ENCODE measurements around the gene ZKSCAN3. TPM values are rescaled to one million over a fixed set of nuclear protein-coding genes. Genes with fewer than 3 reads are reported as not detected.

ZKSCAN3 gene
- total and polyA plus RNA-seq, 2 of the 8 experiments (the other 6 are each of a cell fraction or from before 2014, with no cell fraction given), result 2.7 to 9.8 TPM

DNA sequence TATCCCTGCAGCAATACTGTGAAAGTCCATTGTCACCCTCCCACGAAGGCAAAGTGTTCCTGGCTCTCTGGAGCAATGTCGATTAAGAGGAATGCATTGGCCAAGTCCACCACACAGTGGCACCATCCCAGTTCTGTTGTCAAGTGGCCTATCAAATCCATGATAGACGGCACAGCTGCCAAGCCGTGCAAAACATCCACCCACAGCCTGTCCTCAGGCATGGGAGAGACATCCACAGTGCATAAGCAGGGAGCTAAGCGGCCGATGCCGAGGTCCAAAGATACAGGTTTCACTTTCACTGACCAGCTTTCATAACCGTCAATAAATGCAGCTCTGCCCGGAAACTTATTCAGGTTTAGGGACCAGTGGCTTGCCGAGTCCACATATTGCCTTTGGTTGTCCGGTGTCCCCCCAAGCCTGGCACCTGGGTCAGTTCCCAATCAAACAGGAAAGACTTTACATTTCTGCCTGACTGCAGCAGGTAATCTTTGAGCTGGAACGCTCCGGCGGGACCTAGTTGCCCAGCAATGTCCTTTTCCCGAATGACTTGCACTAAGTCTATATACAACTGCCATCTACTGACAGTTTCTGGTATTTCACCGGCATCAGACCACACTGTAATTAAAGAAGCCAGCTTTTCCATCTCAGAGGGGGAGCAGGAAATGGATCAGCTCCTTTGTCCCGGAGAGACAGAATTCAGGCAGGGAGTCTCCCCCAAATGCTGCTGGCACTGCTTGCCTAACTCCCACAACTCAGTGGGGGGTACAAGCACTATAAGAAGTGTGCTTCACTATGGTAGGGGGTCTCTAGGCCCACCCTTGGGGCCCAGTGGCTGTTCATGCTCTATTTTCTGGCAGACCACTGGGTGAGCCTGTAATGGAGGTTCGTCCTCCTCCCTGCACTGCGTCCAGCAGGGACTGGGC, 6.3 kb downstream of the ZKSCAN3 start:
- peak overlapping the region; percentile 89; the same call in 1 of the 2 replicates for H3K18ac ChIP-seq (ENCODE audit: extremely low read depth, low read length)
- peak overlapping the region; percentile 18 to 49 (median 28); a peak in 6 of 8 replicates for H3K4me3 ChIP-seq (ENCODE audit: extremely low read depth in 1 of 4, insufficient read depth in 2 of 4, low read depth in 3 of 4, low read length in 4 of 4)
- H2AFZ ChIP-seq (ENCODE audit: low read length), result no peak overlapping the region
- H3K9me3 ChIP-seq (ENCODE audit: insufficient read depth in 2 of 2, low read depth in 1 of 2, low read length in 1 of 2), result peaks cover 0 to 3% of the 10 kb centered on the region in 2 experiments; a peak in 2 of 4 replicates
- CTCF ChIA-PET (ENCODE audit: partially characterized antibody), result interaction anchor here (0.6 to 4.2 kb wide), 53 partner anchors 8 to 1199 kb away, joined by 3 to 34 read pairs (median 4); partner anchors contain the start of genes PGBD1, ZKSCAN4, ZKSCAN8 and ZSCAN26
- H3K4ac ChIP-seq (replicated peaks; ENCODE audit: insufficient read length, low read depth, low read length), result peak overlapping the region; percentile 74
- peak overlapping the region; percentile 91; the same call in 1 of the 2 replicates for H2AK5ac ChIP-seq (ENCODE audit: low read depth, low read length)
- no peaks in the 10 kb centered on the region; the same call in 1 of the 2 replicates for H3K79me1 ChIP-seq (ENCODE audit: low read depth, low read length)
- H2BK5ac ChIP-seq (ENCODE audit: low read depth, low read length), result peak overlapping the region; percentile 26; the same call in 1 of the 2 replicates
- peak overlapping the region; percentile 75 for H4K91ac ChIP-seq (replicated peaks; ENCODE audit: insufficient read length, low read length)
- H3K36me3 ChIP-seq (ENCODE audit: control insufficient read depth in 2 of 4, insufficient read depth in 4 of 4, low read length in 3 of 4), result no peaks in the 10 kb centered on the region
- peak overlapping the region in 3 of 4 experiments; percentile 4 to 23 (median 20); a peak in 3 of 7 replicates for H3K9ac ChIP-seq (replicated peaks in 1 of 4; ENCODE audit: extremely low read depth in 1 of 4, low read depth in 3 of 4, low read length in 3 of 4)
- FAIRE-seq (peak; percentile 88), DNase-seq (ENCODE audit: low read depth in 1 of 2, low spot score in 2 of 2) (peak; percentile 62 to 76)
- H3K23ac ChIP-seq (ENCODE audit: insufficient read length), result no peak overlapping the region
- peak overlapping the region; percentile 6; the same call in 1 of the 2 replicates for H2BK12ac ChIP-seq (ENCODE audit: low read depth, low read length)
- 0 out of 2 replicates have a peak overlapping the region, but pooled peaks have one; percentile 66 for H2BK20ac ChIP-seq (ENCODE audit: low read length)
- 0 out of 2 replicates have a peak, but pooled peaks cover 3% of the 10 kb centered on the region for H3K23me2 ChIP-seq (ENCODE audit: low read depth, low read length)
- H3K4me2 ChIP-seq (ENCODE audit: insufficient read depth in 1 of 2, low read depth in 2 of 2, low read length in 2 of 2), result peak overlapping the region; percentile 62 to 64
- no peak overlapping the region for H4K5ac ChIP-seq (ENCODE audit: insufficient read length, low read depth, low read length)
- peak overlapping the region; percentile 52 for H2BK120ac ChIP-seq (replicated peaks; ENCODE audit: low read depth, low read length)
- H2BK15ac ChIP-seq (ENCODE audit: low read length), result no peak overlapping the region
- no peak overlapping the region; the same call in 1 of the 2 replicates for H4K8ac ChIP-seq (ENCODE audit: extremely low read depth, insufficient read depth, low read length)
- peak overlapping the region; percentile 53; the same call in 1 of the 2 replicates for H3K27ac ChIP-seq (ENCODE audit: low read depth, low read length)
- peaks cover 4 to 6% (median 5%) of the 10 kb centered on the region in 4 experiments; a peak in 5 of 7 replicates for H3K4me1 ChIP-seq (replicated peaks in 1 of 4; ENCODE audit: control insufficient read depth in 3 of 4, insufficient read depth in 4 of 4, low read length in 3 of 4)
- 49% methylated on average over 19 of the region's 19 CpGs; no CpG with 5 or more reads in 1 of the 2 experiments for WGBS, 2 experiments (ENCODE audit: extremely low coverage in 1 of 2, insufficient coverage in 1 of 2, insufficient read length in 1 of 2, insufficient replicate concordance in 2 of 2, low coverage in 1 of 2, low lambda C conversion rate in 2 of 2, missing lambda C conversion rate in 1 of 2)
- POLR2A ChIA-PET (ENCODE audit: partially characterized antibody), result interaction anchor here (0.6 to 3.7 kb wide), 13 partner anchors 9 to 227 kb away, joined by 3 to 36 read pairs (median 4); partner anchors contain the start of genes PGBD1, ZKSCAN4 and ZSCAN31
- H3K56ac ChIP-seq (replicated peaks; ENCODE audit: insufficient read length, low read depth, low read length), result no peak overlapping the region
- peaks cover 5 to 33% of the 10 kb centered on the region in 2 experiments; a peak in 3 of 4 replicates for H3K79me2 ChIP-seq (ENCODE audit: control insufficient read depth in 1 of 2, insufficient read depth in 2 of 2, low read length in 2 of 2)
- H3K27me3 ChIP-seq (replicated peaks in 1 of 4; ENCODE audit: control insufficient read depth in 3 of 4, extremely low read depth in 1 of 4, insufficient read depth in 3 of 4, low read length in 3 of 4), result no peaks in the 10 kb centered on the region
- H4K20me1 ChIP-seq (replicated peaks in 1 of 2; ENCODE audit: control insufficient read depth in 1 of 2, insufficient read depth in 2 of 2, low read length in 2 of 2), result peaks cover 0 to 7% of the 10 kb centered on the region in 2 experiments
- H3K14ac ChIP-seq (ENCODE audit: insufficient read length), result no peak overlapping the region
- TF ChIP-seq RAD21 (IDR thresholded peaks at IDR 0.05 in 1 of 2, conservative IDR thresholded peaks at IDR 0.05 in 1 of 2; ENCODE audit: low read depth in 2 of 2, low read length in 2 of 2) (peak; percentile 81 to 86), TAF1 (IDR thresholded peaks at IDR 0.05; ENCODE audit: low read depth, low read length) (peak; percentile 60; the same call in 1 of the 2 replicates), TBP (IDR thresholded peaks at IDR 0.05; ENCODE audit: low read depth, low read length) (no peak), SP1 (IDR thresholded peaks at IDR 0.05; ENCODE audit: low read depth, low read length) (peak; percentile 56; the same call in 1 of the 2 replicates), EGR1 (IDR thresholded peaks at IDR 0.05; ENCODE audit: borderline replicate concordance, low read depth, low read length) (0 out of 2 replicates have a peak, but pooled peaks have one; percentile 49), SIN3A (conservative IDR thresholded peaks at IDR 0.05 in 1 of 2, IDR thresholded peaks at IDR 0.05 in 1 of 2; ENCODE audit: low read depth in 1 of 2, low read length in 2 of 2) (peak in 1 of 2 experiments; percentile 65; a peak in 2 of 4 replicates), HDAC6 (IDR thresholded peaks at IDR 0.05; ENCODE audit: low read depth, low read length) (no peak)

Measured in H1 (cell line).